ENCODE results near the gene SRXN1.

Gene SRXN1

DNA sequence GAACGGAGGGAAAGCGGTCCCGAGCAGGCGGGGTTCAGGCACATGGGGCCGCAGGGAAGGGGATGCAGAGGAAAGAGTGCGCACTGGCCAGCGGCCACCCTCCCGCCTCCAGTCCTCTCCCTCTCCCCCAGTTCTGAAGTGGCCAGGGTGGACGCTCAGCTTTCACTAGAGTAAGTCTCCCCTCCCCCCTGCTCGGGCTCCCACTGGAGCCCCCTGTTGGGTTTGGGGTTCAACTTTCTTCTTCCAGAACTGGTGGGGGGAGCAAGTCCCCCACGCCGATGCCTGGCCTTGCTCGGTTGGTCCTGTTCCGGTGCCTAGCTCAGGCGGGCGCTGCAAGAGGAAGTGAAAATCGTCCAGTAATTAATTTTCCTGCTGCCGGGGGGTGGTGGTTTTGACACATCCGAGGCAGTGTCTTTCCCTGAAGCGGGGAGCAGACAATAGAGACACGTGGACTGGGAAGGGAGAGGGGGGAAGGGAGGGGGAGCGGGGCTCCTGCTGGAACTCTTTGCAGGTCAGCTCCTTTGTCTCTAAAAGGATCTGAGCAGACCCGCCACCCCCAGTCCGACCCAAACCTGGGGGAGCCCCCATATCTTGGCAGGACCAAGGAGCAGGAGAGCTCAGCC is 23.4 kb upstream of the SRXN1 start:
- DNase-seq: peak in 11 of 42 donors; percentile 13 to 53 (median 36)
- intact Hi-C loops (cut with DNase I): no loop called here

DNA sequence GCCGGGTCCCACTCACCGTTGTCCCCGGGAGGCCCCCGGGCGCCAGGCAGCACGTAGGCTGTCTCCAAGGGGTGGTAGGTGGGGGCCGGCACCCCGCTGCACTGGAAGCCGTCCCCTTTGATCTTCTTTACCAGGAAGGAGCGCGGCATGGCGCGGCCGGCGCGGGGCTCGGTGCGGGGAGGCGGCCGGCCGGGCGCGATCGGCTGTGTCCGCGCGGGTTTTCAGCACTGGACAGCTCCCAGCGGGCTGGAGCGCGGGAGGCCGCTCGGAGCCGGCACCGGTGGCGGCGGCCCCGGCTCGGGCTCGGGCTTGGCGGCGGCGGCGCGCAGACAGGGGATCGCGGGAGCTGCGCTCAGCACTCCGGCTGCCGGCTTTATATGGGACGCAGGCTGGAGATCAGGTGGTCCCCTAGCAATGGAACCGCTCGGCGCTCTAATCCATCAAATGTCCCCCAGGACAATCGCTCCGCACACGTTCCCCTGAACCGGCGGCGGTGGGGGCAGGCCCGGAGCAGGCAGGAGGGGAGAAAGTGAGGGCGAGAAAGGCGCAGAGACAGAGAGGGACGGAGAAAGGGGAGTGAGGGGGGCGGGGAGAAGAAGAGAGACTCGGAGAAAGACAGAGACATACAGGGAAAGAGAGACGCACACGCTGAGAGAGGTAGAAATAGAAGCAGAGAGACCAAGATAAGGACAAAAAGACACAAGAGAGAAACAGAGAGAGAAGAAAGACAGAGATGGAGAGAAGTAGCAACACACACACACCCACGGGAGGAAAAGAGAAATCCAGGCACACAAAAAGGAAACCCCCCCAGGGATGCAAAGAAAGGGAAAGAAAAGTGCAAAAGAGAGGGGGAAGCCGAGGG is 22.7 kb upstream of the SRXN1 start, which contains the start of gene SCRT2:
Gene SCRT2 (minus strand): TSS at position 350 of the 862 bp plus-strand sequence. CDS start 201 bp downstream, at position 149.
- intact Hi-C loops (cut with DNase I): no loop called here
- DNase-seq: peak in 40 of 42 donors; percentile 12 to 88 (median 72)

DNA sequence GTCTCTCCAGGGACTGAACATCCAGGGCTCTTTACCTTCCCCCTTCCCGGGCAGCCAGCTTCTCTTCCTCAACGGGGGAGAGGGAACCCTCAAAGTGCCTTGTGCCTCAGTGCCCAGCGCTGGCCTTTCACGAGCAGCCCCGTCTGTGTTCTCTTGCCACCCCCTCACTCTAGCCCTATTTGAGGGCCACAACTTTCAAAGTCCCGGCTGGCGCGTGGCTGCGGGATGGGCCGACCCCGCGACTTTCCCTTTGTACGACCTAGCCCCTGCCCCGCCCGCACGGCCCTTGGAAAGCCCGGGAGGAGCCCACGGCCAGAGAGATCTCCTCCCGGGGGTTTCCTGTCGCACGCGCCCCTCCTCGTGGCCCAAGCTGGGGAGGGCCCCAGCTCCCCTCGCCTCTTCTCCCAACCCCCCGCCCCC is 22.0 kb upstream of the SRXN1 start:
- no peak for DNase-seq
- intact Hi-C loops (cut with DNase I): no loop called here

DNA sequence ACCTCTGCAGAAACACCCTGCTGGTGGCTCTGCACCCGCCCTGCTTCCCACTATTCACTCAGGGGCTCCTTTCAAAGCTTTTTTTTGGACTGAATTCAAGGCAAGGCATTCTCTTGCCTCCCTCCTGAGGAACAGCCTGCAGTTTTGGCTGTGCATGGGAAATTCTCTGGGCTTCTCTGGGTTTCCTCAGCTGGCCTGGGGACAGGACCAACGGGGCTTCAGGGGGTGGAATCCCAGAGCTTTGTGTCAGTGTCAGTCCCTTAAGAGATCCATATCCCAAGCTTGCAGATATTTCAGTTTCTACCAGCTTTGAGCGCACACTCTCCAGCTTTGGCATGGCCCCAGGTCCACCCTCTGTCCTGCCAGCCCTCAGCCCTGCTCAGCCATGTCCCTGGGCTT is 20.6 kb upstream of the SRXN1 start:
- intact Hi-C loops (cut with DNase I): no loop called here
- no peak for DNase-seq

DNA sequence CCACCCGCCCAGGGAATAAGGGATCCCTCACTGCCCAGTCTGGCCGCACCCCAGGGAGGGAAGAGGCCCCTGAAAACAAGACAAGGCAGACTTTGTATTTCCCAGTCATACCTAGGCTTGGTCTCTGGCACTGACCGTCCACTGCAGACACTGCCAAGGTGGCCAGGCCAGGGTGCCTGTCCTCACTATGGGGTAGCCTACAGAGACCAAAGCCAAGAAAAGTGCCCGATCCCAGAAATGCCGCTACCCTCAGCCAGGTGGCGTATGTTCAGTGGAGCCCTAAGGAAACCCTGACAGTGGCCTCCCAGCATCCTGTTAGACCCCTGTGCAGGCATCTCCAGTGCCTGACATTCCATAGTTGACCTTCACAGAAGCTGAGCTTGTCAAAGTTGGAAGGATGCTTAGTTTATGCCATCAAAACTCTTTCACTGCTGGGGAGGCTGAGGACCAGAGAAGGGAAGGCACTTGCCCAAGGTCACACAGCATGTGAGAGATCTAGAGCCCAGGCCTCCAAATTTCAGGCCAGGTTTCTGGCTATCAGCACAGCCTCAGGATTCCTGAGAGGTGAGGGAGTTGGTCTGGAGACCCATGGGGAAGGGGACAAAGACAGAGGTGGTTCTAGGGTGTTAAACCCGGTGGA is 20.1 kb upstream of the SRXN1 start:
- intact Hi-C loops (cut with DNase I): no loop called here
- DNase-seq: no peak

DNA sequence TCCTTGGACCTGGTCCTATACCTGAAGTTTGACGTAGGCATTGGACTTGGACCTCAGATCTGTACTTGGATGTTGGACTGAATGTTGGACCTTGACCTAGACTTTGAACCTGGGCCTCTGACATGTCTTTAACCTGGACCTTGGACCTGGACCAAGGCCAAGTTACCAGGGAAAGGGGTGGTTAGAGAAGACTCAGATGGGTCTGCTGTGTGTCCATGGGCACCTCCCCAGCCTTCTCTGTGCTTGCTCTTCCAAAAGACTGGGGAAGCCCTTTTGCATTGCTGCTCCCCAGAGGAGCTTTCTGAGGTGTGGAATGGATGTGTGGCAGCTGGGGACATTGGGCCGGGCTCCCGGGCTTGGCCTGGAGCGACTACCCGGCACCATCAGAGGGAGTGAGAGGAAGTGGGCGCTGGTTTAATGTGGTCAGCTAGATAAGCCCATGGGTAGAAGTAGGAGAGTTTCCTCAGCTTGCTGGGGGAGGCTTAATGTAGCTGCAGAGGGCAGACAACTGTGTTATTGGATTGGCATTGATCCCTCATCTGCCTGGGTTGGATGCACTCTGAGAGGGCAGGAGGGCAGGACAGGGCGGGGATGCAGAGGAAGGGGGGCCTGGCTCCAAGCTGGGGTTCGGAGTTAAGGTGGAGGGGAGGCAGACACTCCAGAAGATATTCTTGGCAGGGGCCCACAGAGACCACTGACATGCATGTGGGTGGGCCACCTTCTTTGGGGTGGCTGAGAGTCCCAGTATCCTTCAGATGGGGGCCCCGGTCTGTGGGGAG is 18.4 kb upstream of the SRXN1 start:
- no peak for DNase-seq
- intact Hi-C loops (cut with DNase I): no loop called here

DNA sequence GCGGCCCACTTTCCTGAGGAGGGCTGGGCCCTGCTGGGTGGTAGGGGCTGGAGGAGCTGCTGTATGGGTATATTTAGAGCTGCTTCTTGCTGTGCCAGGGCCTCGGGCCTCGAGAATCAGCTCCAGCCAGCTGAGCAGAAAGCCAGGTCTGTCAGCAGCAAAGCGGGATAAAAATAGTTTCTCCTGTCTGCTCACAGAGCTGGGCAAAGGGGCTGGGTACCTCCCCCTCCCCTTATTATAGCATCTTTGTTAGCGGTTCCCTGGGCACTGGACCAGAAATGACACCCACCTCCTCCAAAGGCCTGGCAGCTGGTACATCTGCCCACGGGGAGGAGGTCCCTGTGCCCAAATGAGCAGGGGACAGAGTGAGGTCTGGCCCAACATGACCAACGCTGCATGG is 16.6 kb upstream of the SRXN1 start:
- intact Hi-C loops (cut with DNase I): no loop called here
- no peak for DNase-seq

DNA sequence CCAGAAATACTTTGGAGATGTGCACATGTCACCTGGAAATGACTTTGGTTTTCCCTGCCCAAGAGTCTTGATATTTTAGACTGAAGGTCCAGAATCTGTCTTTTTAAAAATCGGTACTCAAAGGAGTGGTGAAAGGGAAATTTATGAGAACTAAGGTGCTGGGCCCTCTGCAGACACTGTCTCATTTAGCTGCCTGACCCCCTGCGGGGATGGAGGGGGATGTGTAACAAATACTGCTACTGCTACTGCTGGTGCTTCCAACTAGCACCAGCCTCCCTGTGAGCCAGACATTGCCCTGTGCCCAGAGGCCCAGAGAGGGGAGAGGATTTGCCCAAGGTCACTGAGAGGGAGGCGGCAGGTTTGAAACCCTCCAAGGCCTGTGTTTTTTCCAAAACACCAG is 15.6 kb upstream of the SRXN1 start:
- DNase-seq: no peak
- intact Hi-C loops (cut with DNase I): no loop called here

DNA sequence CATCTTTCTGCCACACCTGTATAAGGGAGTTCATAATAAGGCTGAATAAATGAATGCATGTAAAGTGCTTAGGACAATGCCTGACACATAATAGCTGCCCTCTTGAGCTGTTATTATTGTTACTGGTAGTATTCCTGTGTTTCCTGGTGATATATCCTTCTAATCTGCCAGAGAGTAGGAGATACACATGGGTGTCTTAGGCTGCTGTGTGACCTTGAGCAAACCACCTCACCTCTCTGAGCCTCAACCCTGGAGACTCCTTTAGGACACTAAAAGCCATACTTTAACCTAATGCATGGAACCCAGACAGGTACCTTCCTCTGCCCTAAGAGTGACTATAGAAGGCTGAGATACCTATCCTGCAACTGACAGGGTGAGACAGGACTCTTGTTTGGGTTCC is 15.1 kb upstream of the SRXN1 start:
- DNase-seq: no peak
- intact Hi-C loops (cut with DNase I): no loop called here

DNA sequence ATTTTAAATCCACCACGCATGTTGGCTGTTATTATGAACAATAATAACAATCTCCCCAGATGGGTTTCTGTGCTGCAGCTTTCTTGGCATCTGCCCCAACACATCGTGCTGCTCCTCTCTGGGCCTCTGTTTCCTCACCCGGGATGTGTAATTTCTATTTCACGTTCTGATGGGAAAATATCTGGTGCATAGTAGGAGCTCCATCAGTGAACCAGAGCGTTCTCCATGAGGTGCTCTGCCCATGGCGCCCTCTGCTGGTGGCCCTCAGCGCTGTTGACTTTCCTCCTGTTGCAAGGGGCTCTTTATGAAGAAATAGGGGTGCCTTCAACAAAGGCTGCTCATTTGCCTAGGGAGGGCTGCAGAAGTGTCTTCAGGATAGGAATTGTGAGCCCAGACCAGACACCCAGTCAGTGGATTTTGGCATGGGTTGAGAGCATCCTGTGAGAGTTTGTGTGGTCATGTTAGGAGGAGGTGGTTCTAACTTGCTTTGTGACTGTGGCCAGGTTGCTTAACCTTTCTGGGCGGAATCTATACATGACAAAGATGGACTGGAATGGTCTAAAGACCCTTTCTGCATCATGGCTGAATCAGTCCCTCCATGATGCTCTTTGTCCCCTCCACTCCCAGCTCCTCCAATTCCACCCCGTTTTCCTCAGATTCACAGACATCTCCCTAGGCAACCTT is 14.5 kb upstream of the SRXN1 start:
- intact Hi-C loops (cut with DNase I): no loop called here
- peak in 41 of 42 donors; percentile 27 to 87 (median 70) for DNase-seq

DNA sequence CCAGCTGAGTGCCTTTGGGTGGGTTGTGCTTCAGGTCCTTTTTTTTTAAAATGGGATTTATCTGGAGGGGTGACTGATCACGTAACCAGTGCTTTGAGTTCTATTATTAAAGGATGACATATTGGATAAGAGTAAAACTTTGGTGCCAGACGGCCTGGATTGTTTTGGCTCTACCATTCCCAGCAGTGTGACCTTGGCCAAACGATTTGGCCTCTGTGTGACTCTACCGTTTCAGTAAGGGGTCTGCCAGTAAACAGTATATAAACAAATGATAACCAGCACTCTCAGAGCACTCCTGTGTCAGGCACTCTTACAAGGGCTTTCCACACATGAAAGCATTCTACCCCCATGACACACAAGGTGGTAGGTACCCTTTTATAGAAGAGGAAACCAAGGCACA is 13.9 kb upstream of the SRXN1 start:
- intact Hi-C loops (cut with DNase I): no loop called here
- no peak for DNase-seq

DNA sequence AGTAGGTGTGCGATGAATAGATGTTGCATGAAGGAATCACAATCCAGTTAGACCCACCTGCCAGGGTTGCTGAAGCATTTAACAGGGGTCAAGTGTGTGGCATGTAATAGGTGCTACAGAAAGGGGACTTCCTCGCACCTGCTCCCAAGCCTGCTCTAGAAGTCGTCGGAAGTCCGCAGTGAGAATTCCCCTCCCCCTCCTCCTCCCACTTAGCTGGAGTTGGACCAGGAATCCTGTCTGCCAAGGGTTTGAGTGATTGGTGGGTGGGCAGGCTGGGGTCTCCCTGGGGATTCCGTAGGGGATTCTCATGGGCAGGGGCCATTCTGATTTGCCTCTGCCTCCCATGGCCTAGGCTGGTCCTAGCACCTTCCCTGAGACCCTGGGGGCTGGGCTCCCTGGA is 12.3 kb upstream of the SRXN1 start:
- intact Hi-C loops (cut with DNase I): no loop called here
- no peak for DNase-seq

DNA sequence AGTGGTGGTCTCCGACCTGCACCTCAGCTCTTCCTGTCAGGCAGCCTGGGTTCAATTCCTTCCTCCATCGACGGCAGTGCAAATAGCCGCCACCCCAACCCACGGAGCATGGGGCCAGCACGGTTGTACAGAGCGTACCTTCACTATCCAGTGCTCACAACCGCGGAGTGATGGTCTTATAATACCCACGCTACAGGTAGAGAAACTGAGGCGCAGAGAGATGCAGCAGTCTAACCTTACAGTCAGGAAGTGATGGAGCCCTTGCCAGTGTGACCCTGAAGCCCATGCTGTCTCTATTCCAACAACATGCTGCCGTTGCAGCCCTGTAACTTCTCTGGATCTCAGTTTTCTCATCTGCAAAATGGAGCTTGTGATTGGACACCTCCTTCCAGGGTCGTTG is 11.6 kb upstream of the SRXN1 start:
- intact Hi-C loops (cut with DNase I): no loop called here
- no peak for DNase-seq

DNA sequence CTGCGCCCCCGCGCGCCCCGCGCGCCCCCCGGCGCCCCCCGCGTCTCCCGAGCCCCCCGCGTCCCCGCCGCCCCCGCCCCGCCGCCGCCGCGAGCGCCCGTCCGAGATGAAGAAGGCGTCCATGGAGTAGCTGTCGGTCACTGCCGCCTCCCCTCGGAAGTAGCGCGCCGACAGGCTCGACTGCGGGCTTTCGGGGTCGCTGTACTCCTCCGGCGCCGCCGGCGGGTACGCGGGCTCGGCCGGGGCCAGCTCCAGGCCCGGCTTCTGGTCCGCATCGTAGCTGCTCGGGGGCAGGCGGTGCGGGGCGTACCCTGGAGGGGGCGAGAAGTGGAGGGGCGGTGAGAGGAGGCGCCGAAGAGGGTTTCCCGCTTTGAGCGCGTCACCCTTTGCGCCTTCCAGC is 11.2 kb upstream of the SRXN1 start:
- DNase-seq: no peak
- intact Hi-C loops (cut with DNase I): no loop called here

DNA sequence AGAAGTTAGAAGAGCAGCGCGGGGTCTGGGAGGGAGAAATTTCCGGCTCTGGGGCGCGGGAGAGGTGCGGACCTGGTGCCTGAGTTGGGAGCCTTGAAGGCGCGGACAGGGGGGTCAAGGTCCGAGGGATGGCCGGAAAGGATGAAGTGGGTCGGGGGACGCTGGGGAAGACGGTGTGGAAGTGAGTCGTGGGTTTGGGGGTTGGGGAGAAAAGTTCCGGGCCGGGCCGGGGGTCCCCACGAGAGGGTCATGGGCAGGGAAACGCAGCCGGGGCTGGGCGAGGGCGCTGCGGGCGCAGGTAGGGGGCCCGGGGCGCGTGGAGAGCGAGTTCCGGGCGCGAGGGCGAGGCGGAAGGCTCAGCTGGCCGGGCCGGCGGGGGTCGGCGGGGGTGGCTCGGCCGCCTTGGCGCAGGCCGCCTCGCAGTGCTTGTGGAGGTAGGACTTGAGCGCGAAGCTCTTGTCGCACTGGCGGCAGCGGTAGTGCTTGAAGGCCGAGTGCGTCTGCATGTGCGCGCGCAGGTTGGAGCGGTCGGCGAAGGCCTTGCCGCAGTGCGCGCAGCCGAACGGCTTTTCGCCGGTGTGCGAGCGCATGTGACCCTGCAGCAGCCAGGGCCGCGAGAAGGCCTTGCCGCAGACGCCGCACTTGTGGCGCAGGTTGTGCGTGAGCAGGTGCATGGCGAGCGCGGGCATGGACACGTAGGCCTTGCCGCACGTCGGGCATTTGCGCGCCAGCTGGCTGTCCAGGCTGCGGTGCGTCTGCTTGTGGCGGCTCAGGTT is 10.5 kb upstream of the SRXN1 start:
- DNase-seq: no peak
- intact Hi-C loops (cut with DNase I): no loop called here

DNA sequence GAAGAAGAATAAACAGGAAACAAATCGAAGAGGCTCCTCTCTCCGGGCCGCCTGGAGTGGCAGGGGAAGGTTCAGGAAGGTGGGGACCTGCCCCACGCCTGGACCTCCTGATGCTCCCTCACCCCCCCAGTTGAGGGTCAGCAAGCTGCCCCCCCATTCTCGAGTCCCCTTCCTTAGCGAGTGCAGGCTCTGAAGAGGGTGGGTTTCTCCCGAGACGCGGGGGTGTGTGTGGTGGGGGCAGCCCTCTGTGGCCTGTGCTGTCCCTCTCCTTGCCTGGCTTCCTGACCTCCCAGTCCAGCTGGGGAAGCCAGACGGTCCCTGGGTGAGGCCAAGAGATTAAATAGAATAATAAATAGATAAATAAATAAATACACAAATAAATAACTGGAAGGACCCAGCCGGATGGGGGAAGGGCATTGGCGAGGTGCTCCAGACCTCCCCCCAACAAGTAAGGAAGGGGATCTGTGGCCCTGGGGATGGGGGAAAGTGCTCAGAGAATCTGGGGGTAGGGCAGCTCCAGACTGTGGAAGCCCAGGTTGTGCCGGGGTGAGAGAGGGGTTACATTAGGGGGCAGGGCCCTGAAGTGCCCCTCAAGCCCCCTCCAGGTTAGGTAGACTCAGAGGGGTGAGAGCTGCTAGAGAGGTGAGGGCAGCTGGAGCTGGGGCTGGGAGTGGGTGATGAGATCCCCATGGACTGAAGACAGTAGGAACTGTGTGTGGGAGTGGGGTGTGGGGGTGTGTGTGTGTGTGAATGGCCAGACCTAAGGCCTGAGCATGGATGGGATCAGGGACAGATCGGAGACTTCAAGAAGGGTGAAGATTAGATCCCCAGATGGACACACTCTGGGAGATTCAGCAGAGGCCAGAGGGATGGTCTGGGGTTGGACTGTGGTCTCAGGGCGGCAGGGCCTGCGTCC is 9.5 kb upstream of the SRXN1 start:
- DNase-seq: no peak
- intact Hi-C loops (cut with DNase I): no loop called here

All from head of caudate nucleus (tissue), 42 donors.